ENCODE results near the gene OR2G2.

Gene OR2G2, protein sequence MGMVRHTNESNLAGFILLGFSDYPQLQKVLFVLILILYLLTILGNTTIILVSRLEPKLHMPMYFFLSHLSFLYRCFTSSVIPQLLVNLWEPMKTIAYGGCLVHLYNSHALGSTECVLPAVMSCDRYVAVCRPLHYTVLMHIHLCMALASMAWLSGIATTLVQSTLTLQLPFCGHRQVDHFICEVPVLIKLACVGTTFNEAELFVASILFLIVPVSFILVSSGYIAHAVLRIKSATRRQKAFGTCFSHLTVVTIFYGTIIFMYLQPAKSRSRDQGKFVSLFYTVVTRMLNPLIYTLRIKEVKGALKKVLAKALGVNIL

DNA sequence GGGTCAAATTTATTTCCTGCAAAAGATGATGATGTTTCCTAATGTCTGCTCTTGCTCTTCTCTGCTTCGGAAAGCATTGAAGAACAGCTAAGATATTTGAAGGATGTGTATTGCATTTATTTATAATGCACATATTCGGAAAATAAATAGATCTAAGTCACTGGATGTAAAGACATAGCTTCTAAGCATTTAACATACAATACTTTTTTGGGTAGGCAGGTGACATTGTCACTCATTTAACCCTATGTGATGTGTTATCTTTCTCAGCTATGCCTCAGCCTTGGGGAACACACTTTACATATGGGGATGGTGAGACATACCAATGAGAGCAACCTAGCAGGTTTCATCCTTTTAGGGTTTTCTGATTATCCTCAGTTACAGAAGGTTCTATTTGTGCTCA is at the start of gene OR2G2:
Gene OR2G2, plus strand, starts transcription at position 301 of the 400 bp plus-strand sequence. Its CDS starts 0 bp downstream, at position 301.
- no peak for DNase-seq

DNA sequence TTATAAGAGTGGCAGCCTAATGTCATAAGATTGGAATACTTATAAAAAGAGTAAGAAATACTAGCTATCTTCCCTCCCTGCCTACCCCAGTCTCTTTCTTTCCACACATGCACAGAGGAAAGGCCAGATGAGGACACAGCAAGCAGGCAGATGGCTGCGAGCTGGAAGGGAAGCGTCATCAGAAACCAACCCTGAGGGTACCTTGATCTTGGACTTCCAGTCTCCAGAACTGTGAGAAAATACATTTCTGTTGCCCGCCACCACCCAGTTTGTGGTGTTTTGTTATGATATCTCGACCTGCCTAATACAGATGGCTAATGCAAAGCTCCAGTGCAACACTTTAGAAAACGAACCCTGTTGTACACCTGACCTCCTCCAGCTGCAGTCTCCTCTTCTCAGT is 49.6 kb upstream of the OR2G2 start:
- no peak for DNase-seq

GRCh38 chr1:247539215-247539614 is 48.9 kb upstream of the OR2G2 start:
- no peak for DNase-seq

DNA sequence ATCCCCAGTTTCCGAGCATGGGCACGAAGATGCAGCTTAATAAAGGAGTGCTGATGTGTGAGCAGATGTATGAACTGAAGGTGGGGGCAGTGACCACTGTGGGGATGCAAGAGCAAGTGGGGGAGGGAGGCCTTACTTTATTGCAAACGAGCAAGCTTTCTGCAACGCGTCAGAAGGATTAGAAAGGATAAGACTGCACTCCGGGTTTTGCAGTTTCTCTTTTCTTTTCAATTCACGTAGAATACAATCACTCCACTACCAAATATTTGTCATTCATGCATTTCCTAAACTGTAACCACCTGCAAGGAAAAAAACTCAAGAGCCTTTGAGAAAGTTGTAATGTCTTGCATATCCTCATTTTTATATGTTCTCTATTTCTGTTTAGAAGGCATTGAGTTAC is 47.6 kb upstream of the OR2G2 start:
- DNase-seq: peak; percentile 15

DNA sequence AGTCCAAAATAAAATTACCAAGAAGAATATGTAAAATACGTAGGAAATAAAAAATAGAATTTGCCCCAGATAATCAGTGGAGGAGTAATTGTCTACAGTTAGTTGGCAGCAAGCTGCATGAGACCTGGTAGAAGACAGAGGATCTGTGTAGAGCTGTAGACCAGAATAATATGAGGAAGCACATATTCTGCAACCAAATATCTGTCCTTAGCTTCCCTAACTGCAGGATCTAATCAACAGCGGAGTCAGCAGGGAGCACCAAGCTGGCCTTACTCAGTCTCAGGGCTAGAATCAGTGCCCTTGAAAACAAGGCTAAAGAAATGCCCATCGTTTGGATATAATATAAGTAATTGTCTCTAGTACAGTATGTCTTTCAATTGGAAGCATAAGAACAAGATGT is 45.3 kb upstream of the OR2G2 start:
- DNase-seq: no peak

- no peak for DNase-seq
These were observed 40.1 kb upstream of the OR2G2 start for GRCh38 chr1:247548092-247548491.

DNA sequence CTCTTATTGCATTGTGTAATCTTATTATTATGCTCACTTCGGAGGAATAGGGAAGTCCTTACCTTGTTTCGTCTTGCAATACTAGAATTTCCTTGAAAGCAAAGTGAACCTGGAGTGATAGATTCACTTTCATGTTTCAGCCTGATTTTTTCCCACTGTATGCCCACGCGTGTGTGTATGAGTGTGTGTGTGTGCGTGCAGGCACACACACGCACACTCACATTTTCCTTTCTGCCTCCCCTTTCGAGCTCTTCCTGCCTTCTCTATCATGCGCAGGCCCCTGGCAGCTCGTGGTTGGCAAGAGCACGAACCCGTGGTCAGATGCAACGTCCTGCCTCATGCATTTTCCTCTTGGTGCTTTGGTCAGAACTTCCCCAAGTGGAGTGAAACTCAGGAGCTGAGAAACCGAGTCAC is 39.4 kb upstream of the OR2G2 start, which contains the start of gene GCSAML:
Gene GCSAML, plus strand, starts transcription at position 366 of the 414 bp plus-strand sequence. CDS start 58 bp downstream, outside the sequence.
- DNase-seq: no peak

GRCh38 chr1:247551721-247552120 is 36.4 kb upstream of the OR2G2 start:
- no peak for DNase-seq

GRCh38 chr1:247552231-247552630 is 35.9 kb upstream of the OR2G2 start:
- DNase-seq: no peak

DNA sequence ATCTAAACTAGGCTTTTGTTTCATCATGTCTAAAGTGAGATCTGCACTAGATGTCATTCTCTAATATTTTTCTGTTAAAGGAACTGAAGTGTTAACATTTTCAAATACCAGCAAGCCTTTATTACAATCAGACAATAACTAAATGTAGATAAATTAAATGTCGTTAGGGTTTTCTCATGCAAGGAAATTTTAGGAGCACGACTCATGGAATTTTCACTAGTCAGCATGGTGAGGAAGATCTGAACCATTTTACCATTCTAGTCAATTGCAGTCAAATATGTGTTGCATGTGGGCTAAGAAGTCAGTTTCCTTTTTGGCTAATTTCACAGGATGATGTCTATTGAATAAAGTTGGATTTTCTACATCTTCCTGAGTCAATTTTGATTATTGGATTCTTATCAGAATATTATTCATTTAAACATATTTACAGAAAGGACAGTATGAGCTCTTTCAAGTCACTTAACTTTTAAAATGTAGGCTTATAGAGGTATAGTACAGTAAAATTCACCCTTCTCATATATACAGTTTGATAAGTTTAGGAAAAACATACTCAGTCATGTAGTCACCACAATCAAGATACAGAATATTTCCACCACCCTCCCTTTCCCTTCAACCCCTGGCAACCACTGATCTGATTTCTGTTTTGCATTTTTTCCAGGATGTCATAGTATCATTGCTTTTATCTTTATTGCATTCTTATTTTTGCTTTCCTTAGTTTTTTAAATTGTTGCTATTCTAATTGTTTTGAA is 30.1 kb upstream of the OR2G2 start:
- DNase-seq: no peak

DNA sequence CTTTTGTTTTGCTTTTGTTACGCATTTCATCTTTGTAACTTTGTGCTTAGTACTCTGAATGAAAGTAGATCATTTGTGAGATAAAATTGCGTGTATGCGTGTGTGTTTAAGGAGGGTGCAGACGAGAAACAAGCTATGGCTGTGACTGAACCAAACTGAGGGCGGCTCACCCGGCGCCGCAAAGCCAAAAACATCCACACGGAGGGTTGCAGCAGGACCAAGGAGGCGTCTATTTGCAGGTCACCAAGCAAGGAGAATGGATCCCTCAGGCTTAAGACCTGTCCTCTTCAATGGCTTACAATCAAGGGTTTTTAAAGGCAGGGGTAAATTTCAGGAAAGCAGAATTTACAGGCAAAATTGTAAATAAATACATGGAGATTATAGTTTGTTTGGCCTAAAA is 26.4 kb upstream of the OR2G2 start:
- no peak for DNase-seq

DNA sequence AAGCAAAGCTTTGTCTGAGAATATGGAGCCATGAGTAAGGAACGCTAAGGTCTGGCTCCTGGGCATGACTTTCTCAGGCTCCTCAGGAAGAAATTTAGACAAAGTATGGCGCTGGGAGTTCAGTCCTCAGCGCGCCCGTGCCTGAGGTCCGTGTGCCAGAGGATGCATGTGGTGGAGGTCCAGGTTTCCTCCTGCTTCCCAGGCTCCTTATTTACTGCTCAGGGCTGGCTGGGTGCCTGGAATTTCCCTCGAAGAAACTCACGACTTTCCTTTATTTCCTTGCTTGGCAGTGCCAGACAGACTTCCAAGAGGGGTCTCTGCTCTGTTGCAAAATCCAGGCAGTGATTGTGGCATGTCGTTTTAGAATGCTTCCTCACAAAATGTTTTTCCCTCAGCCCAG is 26.0 kb upstream of the OR2G2 start:
- no peak for DNase-seq

DNA sequence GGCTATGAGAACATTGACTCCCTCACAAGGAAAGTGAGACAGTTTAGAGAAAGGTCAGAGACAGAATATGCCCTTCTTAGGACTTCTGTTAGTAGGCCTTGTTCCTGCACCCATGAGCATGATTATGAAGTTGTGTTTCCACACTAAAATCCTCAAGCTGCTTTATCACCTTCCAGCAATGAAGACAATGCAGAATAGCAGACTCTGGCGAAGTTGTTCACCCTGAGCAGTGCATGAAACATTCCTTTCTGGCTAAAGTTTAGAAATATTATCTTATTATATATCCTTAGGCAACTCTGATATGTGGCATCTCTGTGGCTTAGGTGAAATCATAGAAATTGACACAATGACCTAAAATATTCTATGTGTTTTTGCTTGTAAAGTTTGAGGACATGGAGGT is 13.9 kb upstream of the OR2G2 start:
- no peak for DNase-seq

GRCh38 chr1:247574664-247575063 is 13.5 kb upstream of the OR2G2 start:
- no peak for DNase-seq

- DNase-seq: peak; percentile 16
These were observed 11.6 kb upstream of the OR2G2 start for GRCh38 chr1:247576514-247576913.

DNA sequence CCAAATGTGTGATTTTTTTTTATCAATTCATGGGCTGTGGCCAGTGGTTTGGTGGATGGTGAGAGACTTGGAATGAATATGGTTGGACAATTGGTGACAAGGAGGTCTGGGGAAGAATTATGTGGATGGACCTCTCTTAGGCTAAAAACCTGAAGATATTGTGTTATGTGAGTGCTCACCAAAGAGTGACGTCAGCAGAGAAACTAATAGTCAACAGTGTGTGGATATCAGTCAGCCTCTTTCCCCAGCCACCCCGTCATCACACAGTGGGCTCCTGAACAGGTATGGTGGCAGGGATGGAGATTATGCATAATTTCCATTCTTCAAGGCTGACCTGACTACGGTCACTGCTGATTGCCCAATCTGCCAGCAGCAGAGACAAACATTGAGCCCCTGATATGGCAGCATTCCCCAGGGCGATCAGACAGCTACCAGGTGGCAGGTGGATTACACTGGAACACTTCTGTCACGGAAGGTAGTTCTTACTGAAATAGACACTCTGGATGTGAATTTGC is 9.2 kb upstream of the OR2G2 start:
- no peak for DNase-seq

- DNase-seq: no peak
These were observed 17.1 kb downstream of the OR2G2 start, which contains the start of gene OR2G3 for GRCh38 chr1:247605286-247605685. Gene OR2G3 (plus strand): TSS chr1:247605586. CDS start chr1:247605586, 0 bp downstream.

- no peak for DNase-seq
These were observed 25.2 kb downstream of the OR2G2 start for GRCh38 chr1:247613405-247613804.

- no peak for DNase-seq
These were observed 26.5 kb downstream of the OR2G2 start for GRCh38 chr1:247614625-247615024.

DNA sequence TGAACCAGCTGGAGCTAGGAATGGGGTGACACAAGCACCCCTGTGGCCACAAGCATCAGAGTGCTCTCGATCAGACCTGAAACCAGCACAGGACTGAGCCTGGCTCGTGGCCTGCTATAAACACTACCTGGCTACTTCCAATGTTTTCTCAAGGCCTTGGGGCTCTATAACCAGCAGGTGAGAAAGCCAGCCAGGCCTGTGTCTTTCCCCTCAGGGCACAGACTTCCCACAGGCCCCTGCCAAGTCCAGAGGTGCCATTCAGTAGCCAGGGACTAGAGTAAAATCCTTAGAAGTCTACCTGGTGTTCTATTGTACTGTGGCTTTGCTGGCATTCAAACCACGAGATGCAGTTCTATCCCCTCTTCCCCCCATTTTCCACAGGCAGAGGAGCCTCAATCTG is 39.8 kb downstream of the OR2G2 start:
- no peak for DNase-seq

- DNase-seq: no peak
These were observed 49.9 kb downstream of the OR2G2 start for GRCh38 chr1:247638011-247638410.

DNA sequence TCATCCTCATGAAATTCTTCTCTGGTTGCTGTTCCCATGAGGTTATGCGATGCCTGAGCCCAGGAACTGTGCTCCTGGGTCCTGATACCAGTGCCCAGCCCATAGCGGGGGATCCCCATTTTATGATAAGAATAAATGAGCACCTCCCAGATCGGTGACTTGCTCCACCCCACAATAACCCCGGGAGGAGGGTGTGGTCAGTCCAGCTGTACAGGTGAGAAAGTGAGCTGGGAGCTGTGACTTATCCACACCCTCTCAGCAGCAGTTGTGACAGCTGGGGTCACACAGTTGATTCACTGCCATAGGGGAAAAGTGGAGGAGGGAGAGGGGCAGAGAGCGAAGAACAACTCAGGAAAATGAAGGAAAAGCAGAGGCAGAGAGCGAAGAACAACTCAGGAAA is 50.6 kb downstream of the OR2G2 start:
- DNase-seq: no peak
